K562 (cell line): ENCODE results near the gene SARS2. TPM values are rescaled to one million over a fixed set of nuclear protein-coding genes. Genes with fewer than 3 reads are reported as not detected.

ENCODE experiments used
- ATAC-seq: fragments of 200-7000 bp; cut with Tn5 transposase; 3 replicates; pipeline ENCODE4 v1.9.1; 2020; ENCODE audit warnings: moderate library complexity
- BruUV-seq: library from RNA; stranded (reverse); fragments of 400-500 nt; replicated peaks from 2 replicates; lab custom pipeline; 2021; lab: Mats Ljungman, UMichigan
- CTCF ChIA-PET: fragments of 300-600 bp; formaldehyde crosslinking; extraction: SDS; loops from one replicate; lab custom pipeline; 2021; ENCODE audit warnings: low intra/inter-chr PET ratio; lab: Yijun Ruan, JAX
- POLR2A ChIA-PET: fragments of 300-600, 350-650 bp; sonication (Branson Sonifier 250); formaldehyde crosslinking; extraction: SDS; loops from one replicate; lab custom pipeline; 2021; ENCODE audit warnings: antibody characterized with exemption, inconsistent platforms; lab: Yijun Ruan, JAX
- DNase-seq, 4 experiments: peaks; one replicate each; pipeline versions ENCODE4 v3.0.0 to v3.0.0-alpha.2; 2011 to 2018; ENCODE audit warnings: low spot score in 3 of 4, mixed read lengths in 3 of 4; ENCODE audit errors: extremely low read depth in 1 of 4
- FAIRE-seq: peaks from 2 replicates; lab custom pipeline; 2011; peaks lifted over from hg19 to GRCh38; lab: Jason Lieb, UNC
- H2AFZ ChIP-seq: 2 replicates; pipeline ENCODE4 v1.6.0; 2011; ENCODE audit warnings: low read depth, low read length, control low read depth, inconsistent platforms
- H3K27ac ChIP-seq: fragments of 200-600 bp; 3 replicates; pipeline ENCODE4 v1.8.0; 2011; ENCODE audit warnings: low read depth, mild to moderate bottlenecking, control low read depth, inconsistent platforms, low read length, moderate library complexity, mixed read lengths; ENCODE audit errors: extremely low read depth
- H3K27me3 ChIP-seq, 2 experiments: fragments of 300-600 bp in 1 of 2; 2 replicates in 1 of 2; 3 replicates in 1 of 2; pipeline versions ENCODE4 v1.6.0 to v1.8.0; 2011; ENCODE audit warnings: inconsistent platforms in 2 of 2, low read length in 2 of 2, mild to moderate bottlenecking in 1 of 2, mixed read lengths in 1 of 2, moderate library complexity in 1 of 2; ENCODE audit not compliant: control insufficient read depth in 2 of 2, insufficient read depth in 2 of 2
- H3K36me3 ChIP-seq: fragments of 300-600 bp; 3 replicates; pipeline ENCODE4 v1.8.0; 2011; ENCODE audit warnings: mild to moderate bottlenecking, low read length, inconsistent platforms; ENCODE audit not compliant: control insufficient read depth, insufficient read depth
- H3K4me1 ChIP-seq, 2 experiments: fragments of 200-600 bp in 1 of 2; replicated peaks in 1 of 2; 2 replicates in 1 of 2; 3 replicates in 1 of 2; pipeline versions ENCODE4 v1.5.1 to v1.8.0; 2011; ENCODE audit warnings: inconsistent platforms in 2 of 2, low read length in 2 of 2, mild to moderate bottlenecking in 1 of 2, mixed read lengths in 1 of 2, moderate library complexity in 1 of 2; ENCODE audit not compliant: control insufficient read depth in 2 of 2, insufficient read depth in 2 of 2
- H3K4me2 ChIP-seq: 2 replicates; pipeline ENCODE4 v1.6.1; 2011; ENCODE audit warnings: low read length, control low read depth, inconsistent platforms, mixed read lengths; ENCODE audit not compliant: insufficient read depth
- H3K4me3 ChIP-seq: fragments of 200-600 bp; sonication (generic), shearing (Covaris generic); 2 replicates; pipeline ENCODE4 v1.5.1; 2016; ENCODE audit warnings: control low read depth, inconsistent platforms
- H3K79me2 ChIP-seq: fragments of 200-600 bp; 3 replicates; pipeline ENCODE4 v1.8.0; 2011; ENCODE audit warnings: low read length, inconsistent platforms; ENCODE audit not compliant: control insufficient read depth, insufficient read depth
- H3K9ac ChIP-seq, 2 experiments: 2 replicates each; pipeline versions ENCODE4 v1.6.0 to v1.6.1; 2011; ENCODE audit warnings: low read depth in 2 of 2, low read length in 2 of 2, control low read depth in 1 of 2, inconsistent platforms in 1 of 2, mild to moderate bottlenecking in 1 of 2, mixed read lengths in 1 of 2; ENCODE audit not compliant: insufficient read depth in 1 of 2
- H3K9me1 ChIP-seq: one replicate; pipeline ENCODE4 v1.6.0; 2011; ENCODE audit warnings: inconsistent platforms, mild to moderate bottlenecking, low read length, moderate library complexity; ENCODE audit not compliant: control insufficient read depth, insufficient read depth
- H3K9me3 ChIP-seq: replicated peaks from 2 replicates; pipeline ENCODE4 v1.5.1; 2011; ENCODE audit warnings: low read depth, low read length, inconsistent platforms; ENCODE audit not compliant: control insufficient read depth, insufficient read depth
- H4K20me1 ChIP-seq: replicated peaks from 2 replicates; pipeline ENCODE4 v1.6.1; 2011; ENCODE audit warnings: low read length, inconsistent platforms, mixed read lengths; ENCODE audit not compliant: control insufficient read depth, insufficient read depth
- ARHGAP35 ChIP-seq: fragments of 450-650 bp; IDR thresholded peaks from 2 replicates; pipeline ENCODE4 v1.6.1; 2018; ENCODE audit not compliant: partially characterized antibody
- ETV6 ChIP-seq, 3 experiments: fragments of 150-350 bp in 1 of 3; sonication (generic) in 1 of 3; formaldehyde crosslinking in 1 of 3; IDR thresholded peaks; 2 replicates each; pipeline versions ENCODE4 v1.6.1 to v1.8.0; 2014 to 2022; ENCODE audit warnings: borderline replicate concordance in 2 of 3, low read depth in 2 of 3, antibody characterized with exemption in 1 of 3, low read length in 1 of 3, mild to moderate bottlenecking in 1 of 3, missing genetic modification reagents in 1 of 3
- GABPB1 ChIP-seq: sonication (generic); formaldehyde crosslinking; IDR thresholded peaks from 2 replicates; pipeline ENCODE4 v1.8.0; 2022; ENCODE audit warnings: mild to moderate bottlenecking, missing genetic modification reagents
- KLF16 ChIP-seq: IDR thresholded peaks from 2 replicates; pipeline ENCODE4 v1.6.1; 2016; ENCODE audit warnings: antibody characterized with exemption
- POLR3A ChIP-seq: IDR thresholded peaks from 2 replicates; pipeline ENCODE4 v1.6.1; 2011; ENCODE audit warnings: borderline replicate concordance, mild to moderate bottlenecking, moderate library complexity; ENCODE audit not compliant: insufficient read length, insufficient read depth; ENCODE audit errors: extremely low read depth
- ZNF263 ChIP-seq: sonication (generic); formaldehyde crosslinking; IDR thresholded peaks from 2 replicates; pipeline ENCODE4 v1.8.0; 2022; ENCODE audit warnings: mild to moderate bottlenecking, missing genetic modification reagents, borderline replicate concordance
- ZNF76 ChIP-seq: fragments of 250-450 bp; sonication (Bioruptor Pico); IDR thresholded peaks from 2 replicates; pipeline ENCODE4 v1.4.0; 2020; ENCODE audit warnings: mild to moderate bottlenecking, moderate library complexity, borderline replicate concordance
- WGBS: fragments of 100-300 bp; shearing (Covaris generic); methylation state at CpG from one replicate; pipeline ENCODE4 v1.1.6; 2016; ENCODE audit warnings: low coverage, mixed read lengths; ENCODE audit not compliant: insufficient coverage; ENCODE audit errors: missing lambda C conversion rate; 5-methylcytosine and 5-hydroxymethylcytosine counted together
- in situ Hi-C: fragments of 300-500 bp; cut with MboI; formaldehyde crosslinking; loops from 4 replicates; pipeline ENCODE4 v1.15.0; 2018; ENCODE audit warnings: inconsistent platforms, mixed read lengths
- intact Hi-C: fragments of 100-400 bp; cut with micrococcal nuclease; formaldehyde crosslinking; loops from 2 replicates; pipeline ENCODE4 v1.14.2; 2022
- polyA plus RNA-seq, 8 experiments: library from polyadenylated mRNA; depleted of rRNA in 4 of 8; stranded (reverse) in 5 of 8; unstranded in 3 of 8; fragments of >200 nt; fragmentation: Nextera tagmentation in 2 of 8; fragmentation: Illumina TruSeq in 1 of 8; extraction: Ambion mirVana in 2 of 8; extraction: Trizol in 1 of 8; gene quantifications; 2 replicates each; pipeline versions ENCODE4 v1.2.1 to v1.2.3, GENCODE V29; 2011 to 2014; ENCODE audit warnings: inconsistent platforms in 1 of 8, missing spikeins in 1 of 8
- total RNA-seq, 7 experiments: library from RNA; depleted of rRNA in 6 of 7; stranded (reverse); fragments of >200 nt in 6 of 7; fragmentation: Illumina TruSeq in 2 of 7; extraction: Trizol in 2 of 7; gene quantifications; 2 replicates each; pipeline versions ENCODE4 v1.2.1 to v1.2.3, GENCODE V29; 2011 to 2021; ENCODE audit warnings: low replicate concordance in 1 of 7

Gene SARS2
- total and polyA plus RNA-seq, 9 of the 15 experiments (the other 6 are each of a cell fraction or from before 2014, with no cell fraction given), result 3.1 to 59.1 (median 31.7) TPM

DNA sequence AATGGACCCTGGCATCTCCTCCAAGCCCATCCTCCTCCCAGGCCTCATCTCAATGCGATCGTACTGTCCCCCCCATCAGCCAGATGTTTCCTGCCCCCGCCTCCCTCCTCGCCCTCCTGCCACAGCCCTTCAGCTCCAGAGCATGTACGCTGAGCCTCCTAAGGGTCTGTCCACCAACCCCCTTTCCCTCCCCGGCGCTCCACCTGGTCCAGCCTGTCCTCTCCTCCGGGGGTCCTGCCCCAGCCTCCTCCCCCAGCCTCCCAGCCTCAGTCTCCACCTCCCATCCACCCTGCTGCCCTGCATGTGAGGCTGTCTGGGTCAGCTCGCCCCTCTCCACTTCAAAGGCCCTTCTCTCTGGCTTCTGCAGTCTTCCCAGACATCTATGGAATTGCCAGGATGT, 35.6 kb downstream of the SARS2 start:
- DNase-seq, result no peak
- 59% methylated on average over 3 of the region's 9 CpGs for WGBS
- FAIRE-seq, result no peak
- intact Hi-C loops (no loop called here), in situ Hi-C loops (no loop called here)
- no peaks in the 10 kb centered on the region for H4K20me1 ChIP-seq
- TF ChIP-seq ETV6 (IDR thresholded peaks at IDR 0.05; ENCODE audit: borderline replicate concordance in 1 of 2, low read depth in 2 of 2, low read length in 1 of 2), result no peak
- TF ChIP-seq ETV6 (CRISPR knock-in tag; IDR thresholded peaks at IDR 0.05; ENCODE audit: borderline replicate concordance), result no peak
- TF ChIP-seq KLF16, result no peak
- TF ChIP-seq ARHGAP35, result no peak
- TF ChIP-seq ZNF76, result no peak
- no peak for TF ChIP-seq GABPB1 (CRISPR knock-in tag)
- no peak for TF ChIP-seq ZNF263 (CRISPR knock-in tag)
- TF ChIP-seq POLR3A, result no peak
- no peak overlapping the region for H3K27ac ChIP-seq
- ChIA-PET POLR2A (no interaction called here), CTCF (no interaction called here)
- BruUV-seq, result no TSS peak
- no peaks in the 10 kb centered on the region for H3K9me1 ChIP-seq
- H3K9me3 ChIP-seq, result no peaks in the 10 kb centered on the region
- no peak for ATAC-seq
- peaks cover 12% of the 10 kb centered on the region; the same call in 2 of the 3 replicates for H3K79me2 ChIP-seq
- H3K9ac ChIP-seq, result peak overlapping the region in 1 of 2 experiments; percentile 61; a peak in 1 of 4 replicates
- 0 out of 3 replicates have a peak, but pooled peaks cover 4% of the 10 kb centered on the region for H3K36me3 ChIP-seq
- H3K4me2 ChIP-seq, result no peak overlapping the region
- H3K27me3 ChIP-seq, result no peaks in the 10 kb centered on the region
- no peak overlapping the region for H3K4me3 ChIP-seq
- H3K4me1 ChIP-seq, result peaks cover 11 to 34% of the 10 kb centered on the region in 2 experiments
- no peak overlapping the region for H2AFZ ChIP-seq
